ENCODE results near the gene MSI2.

DNA sequence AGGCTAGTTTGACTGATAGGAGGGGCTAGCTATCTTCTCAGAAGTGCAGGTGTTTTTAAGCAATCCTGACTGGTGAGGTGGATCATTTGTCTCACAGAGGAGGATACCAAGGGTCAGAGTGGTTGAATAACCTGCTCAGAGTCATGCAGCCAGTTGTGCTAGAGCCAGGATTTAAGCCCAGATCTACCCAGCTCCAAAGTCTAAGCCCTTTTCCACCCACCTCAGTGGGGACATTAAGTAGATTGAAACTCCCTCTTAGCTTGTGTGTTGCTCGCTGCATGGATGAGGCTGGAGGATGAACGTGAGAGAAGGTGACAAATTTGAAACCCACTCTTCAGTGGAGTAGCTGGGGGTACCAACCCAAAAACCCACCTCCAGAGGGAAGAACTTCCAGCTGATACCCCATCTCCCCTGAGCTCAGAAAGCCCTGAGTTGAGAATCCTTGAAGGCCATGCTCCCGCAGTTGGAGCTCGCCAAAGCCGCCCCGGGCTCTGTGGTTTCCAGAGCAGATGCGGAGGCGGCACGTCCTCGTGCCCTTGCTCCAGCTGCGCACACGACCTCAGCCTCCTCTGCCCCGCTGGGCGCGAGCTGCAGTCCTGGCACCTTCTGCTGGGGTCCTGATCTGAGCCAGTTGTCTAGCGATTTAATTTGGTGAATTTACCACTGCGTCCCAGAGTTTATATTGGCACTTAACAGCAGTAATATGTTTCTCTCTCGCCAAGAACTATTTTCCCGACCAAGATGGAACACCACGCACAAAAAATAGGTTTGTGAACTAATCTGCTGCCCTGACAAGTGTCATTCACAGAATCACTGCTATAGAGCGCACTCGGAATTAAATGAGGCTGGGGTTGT, 329.2 kb downstream of the MSI2 start:
- TF ChIP-seq, protein P1, sequence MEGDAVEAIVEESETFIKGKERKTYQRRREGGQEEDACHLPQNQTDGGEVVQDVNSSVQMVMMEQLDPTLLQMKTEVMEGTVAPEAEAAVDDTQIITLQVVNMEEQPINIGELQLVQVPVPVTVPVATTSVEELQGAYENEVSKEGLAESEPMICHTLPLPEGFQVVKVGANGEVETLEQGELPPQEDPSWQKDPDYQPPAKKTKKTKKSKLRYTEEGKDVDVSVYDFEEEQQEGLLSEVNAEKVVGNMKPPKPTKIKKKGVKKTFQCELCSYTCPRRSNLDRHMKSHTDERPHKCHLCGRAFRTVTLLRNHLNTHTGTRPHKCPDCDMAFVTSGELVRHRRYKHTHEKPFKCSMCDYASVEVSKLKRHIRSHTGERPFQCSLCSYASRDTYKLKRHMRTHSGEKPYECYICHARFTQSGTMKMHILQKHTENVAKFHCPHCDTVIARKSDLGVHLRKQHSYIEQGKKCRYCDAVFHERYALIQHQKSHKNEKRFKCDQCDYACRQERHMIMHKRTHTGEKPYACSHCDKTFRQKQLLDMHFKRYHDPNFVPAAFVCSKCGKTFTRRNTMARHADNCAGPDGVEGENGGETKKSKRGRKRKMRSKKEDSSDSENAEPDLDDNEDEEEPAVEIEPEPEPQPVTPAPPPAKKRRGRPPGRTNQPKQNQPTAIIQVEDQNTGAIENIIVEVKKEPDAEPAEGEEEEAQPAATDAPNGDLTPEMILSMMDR (IDR thresholded peaks at IDR 0.05; ENCODE audit: insufficient read depth, low read length, poor library complexity, severe bottlenecking) = no peak
- TF ChIP-seq EZH2phosphoT487 (conservative IDR thresholded peaks at IDR 0.05; ENCODE audit: low read length) = no peak

Data from SU-DHL-6 (cell line).